Panc1 (cell line): ENCODE results near the gene DDX21. TPM values are rescaled to one million over a fixed set of nuclear protein-coding genes. Genes with fewer than 3 reads are reported as not detected.

Experiments
- ATAC-seq: fragments of 200-7000 bp; cut with Tn5 transposase; 2 replicates; pipeline ENCODE4 v1.9.1; 2020; ENCODE audit warnings: mild to moderate bottlenecking, moderate library complexity
- BruUV-seq: library from RNA; stranded (reverse); fragments of 400-500 nt; replicated peaks from 2 replicates; lab custom pipeline; 2021; lab: Mats Ljungman, UMichigan
- CTCF ChIA-PET: fragments of 300-600 bp; sonication (Branson Sonifier 250); formaldehyde crosslinking; loops from one replicate; lab custom pipeline; 2022; ENCODE audit warnings: antibody characterized with exemption; lab: Charles Lee
- POLR2A ChIA-PET: fragments of 300-600 bp; sonication (Branson Sonifier 250); formaldehyde crosslinking; loops from one replicate; lab custom pipeline; 2022; ENCODE audit warnings: antibody characterized with exemption; lab: Charles Lee
- DNase-seq: peaks from one replicate; pipeline ENCODE4 v3.0.0-alpha.2; 2010; ENCODE audit warnings: low read depth, low spot score
- H3K27ac ChIP-seq: 2 replicates; pipeline ENCODE4 v1.5.1; 2011; ENCODE audit warnings: mild to moderate bottlenecking, low read length, inconsistent platforms
- H3K27me3 ChIP-seq: fragments of 200-500 bp; sonication (Bioruptor generic); 2 replicates; pipeline ENCODE4 v1.6.0; 2014; ENCODE audit warnings: low read length, inconsistent platforms; ENCODE audit not compliant: control insufficient read depth, insufficient read depth
- H3K36me3 ChIP-seq: fragments of 200-500 bp; sonication (Bioruptor generic); 2 replicates; pipeline ENCODE4 v1.5.1; 2014; ENCODE audit warnings: inconsistent platforms, mild to moderate bottlenecking, low read length, moderate library complexity; ENCODE audit not compliant: control insufficient read depth, insufficient read depth
- H3K4me1 ChIP-seq: 2 replicates; pipeline ENCODE4 v1.5.1; 2011; ENCODE audit warnings: inconsistent platforms, mild to moderate bottlenecking, low read length, moderate library complexity; ENCODE audit not compliant: control insufficient read depth, insufficient read depth
- H3K4me3 ChIP-seq, 2 experiments: 2 replicates each; pipeline ENCODE4 v1.5.1; 2011 to 2012; ENCODE audit warnings: low read depth in 2 of 2, low read length in 2 of 2, mild to moderate bottlenecking in 2 of 2, inconsistent platforms in 1 of 2, moderate library complexity in 1 of 2
- H3K9me3 ChIP-seq: fragments of 200-500 bp; sonication (Bioruptor generic); 2 replicates; pipeline ENCODE4 v1.5.1; 2014; ENCODE audit warnings: low read depth, mild to moderate bottlenecking, inconsistent platforms, low read length, moderate library complexity; ENCODE audit not compliant: control insufficient read depth, insufficient read depth
- POLR2AphosphoS5 ChIP-seq: IDR thresholded peaks from 2 replicates; pipeline ENCODE4 v1.6.1; 2012; ENCODE audit warnings: mild to moderate bottlenecking, low read depth, low read length, moderate library complexity
- SIN3A ChIP-seq: IDR thresholded peaks from 2 replicates; pipeline ENCODE4 v1.6.1; 2012; ENCODE audit warnings: low read depth, mild to moderate bottlenecking, low read length, moderate library complexity, borderline replicate concordance; ENCODE audit not compliant: insufficient read depth
- TCF7L2 ChIP-seq: IDR thresholded peaks from 2 replicates; pipeline ENCODE4 v1.6.1; 2011; ENCODE audit warnings: mild to moderate bottlenecking, low read depth, low read length, inconsistent platforms
- in situ Hi-C: cut with HindIII; loops from 2 replicates; pipeline ENCODE4 v1.10.0; 2016; ENCODE audit warnings: low sequenced_read_pairs, low pct_unique_long_range_greater_than_20kb
- intact Hi-C: fragments of 100-400 bp; cut with micrococcal nuclease; formaldehyde crosslinking; loops from one replicate; pipeline ENCODE4 v1.10.0; 2022; ENCODE audit not compliant: unreplicated experiment
- total RNA-seq: library from RNA; stranded (reverse); gene quantifications from one replicate; pipeline ENCODE4 v1.2.1, GENCODE V29; 2021; ENCODE audit not compliant: unreplicated experiment
- TF ChIP-seq, protein P1 (sequence below), 2 experiments: IDR thresholded peaks; 2 replicates each; pipeline ENCODE4 v1.6.1; 2011 to 2012; ENCODE audit warnings: low read depth in 2 of 2, control low read depth in 1 of 2, low read length in 1 of 2, mild to moderate bottlenecking in 1 of 2, moderate library complexity in 1 of 2; ENCODE audit not compliant: insufficient read depth in 1 of 2
- TF ChIP-seq, protein P2 (sequence below): fragments of 450-650 bp; IDR thresholded peaks from 2 replicates; pipeline ENCODE4 v1.5.1; 2017; ENCODE audit warnings: mild to moderate bottlenecking

The DDX21 gene
- total RNA-seq, 1 experiment from 2014 or later, result 172 TPM

DNA sequence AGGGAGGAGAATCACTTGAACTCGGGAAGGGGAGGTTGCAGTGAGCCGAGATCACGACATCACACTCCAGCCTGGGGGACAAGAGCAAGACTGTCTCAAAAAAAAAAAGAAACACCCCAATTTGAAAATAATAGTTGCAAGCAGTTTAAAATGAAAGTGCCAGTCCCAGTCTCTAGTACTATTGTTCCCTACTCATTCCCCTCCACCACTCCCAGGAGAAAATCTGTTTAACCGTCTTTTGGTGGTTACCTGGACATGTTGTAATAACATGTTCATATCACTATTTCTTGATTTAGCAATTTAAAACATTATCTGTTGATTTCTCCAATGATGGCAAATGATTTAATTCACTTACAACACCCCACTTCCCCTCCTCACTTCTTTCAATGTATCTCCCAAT lies 77.3 kb downstream of the DDX21 start:
- intact Hi-C loops, result no loop called here
- ATAC-seq, result no peak
- no TSS peak for BruUV-seq

More for the DNA sequence above, 77.3 kb downstream of the DDX21 start:
- no peaks in the 10 kb centered on the region for H3K4me1 ChIP-seq
- DNase-seq, result no peak
- no peaks in the 10 kb centered on the region for H3K36me3 ChIP-seq
- H3K9me3 ChIP-seq, result no peaks in the 10 kb centered on the region
- in situ Hi-C loops, result no loop called here
- TF ChIP-seq POLR2AphosphoS5, result no peak
- no peak for TF ChIP-seq TCF7L2
- TF ChIP-seq, protein P1, sequence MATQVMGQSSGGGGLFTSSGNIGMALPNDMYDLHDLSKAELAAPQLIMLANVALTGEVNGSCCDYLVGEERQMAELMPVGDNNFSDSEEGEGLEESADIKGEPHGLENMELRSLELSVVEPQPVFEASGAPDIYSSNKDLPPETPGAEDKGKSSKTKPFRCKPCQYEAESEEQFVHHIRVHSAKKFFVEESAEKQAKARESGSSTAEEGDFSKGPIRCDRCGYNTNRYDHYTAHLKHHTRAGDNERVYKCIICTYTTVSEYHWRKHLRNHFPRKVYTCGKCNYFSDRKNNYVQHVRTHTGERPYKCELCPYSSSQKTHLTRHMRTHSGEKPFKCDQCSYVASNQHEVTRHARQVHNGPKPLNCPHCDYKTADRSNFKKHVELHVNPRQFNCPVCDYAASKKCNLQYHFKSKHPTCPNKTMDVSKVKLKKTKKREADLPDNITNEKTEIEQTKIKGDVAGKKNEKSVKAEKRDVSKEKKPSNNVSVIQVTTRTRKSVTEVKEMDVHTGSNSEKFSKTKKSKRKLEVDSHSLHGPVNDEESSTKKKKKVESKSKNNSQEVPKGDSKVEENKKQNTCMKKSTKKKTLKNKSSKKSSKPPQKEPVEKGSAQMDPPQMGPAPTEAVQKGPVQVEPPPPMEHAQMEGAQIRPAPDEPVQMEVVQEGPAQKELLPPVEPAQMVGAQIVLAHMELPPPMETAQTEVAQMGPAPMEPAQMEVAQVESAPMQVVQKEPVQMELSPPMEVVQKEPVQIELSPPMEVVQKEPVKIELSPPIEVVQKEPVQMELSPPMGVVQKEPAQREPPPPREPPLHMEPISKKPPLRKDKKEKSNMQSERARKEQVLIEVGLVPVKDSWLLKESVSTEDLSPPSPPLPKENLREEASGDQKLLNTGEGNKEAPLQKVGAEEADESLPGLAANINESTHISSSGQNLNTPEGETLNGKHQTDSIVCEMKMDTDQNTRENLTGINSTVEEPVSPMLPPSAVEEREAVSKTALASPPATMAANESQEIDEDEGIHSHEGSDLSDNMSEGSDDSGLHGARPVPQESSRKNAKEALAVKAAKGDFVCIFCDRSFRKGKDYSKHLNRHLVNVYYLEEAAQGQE (IDR thresholded peaks at IDR 0.05; ENCODE audit: insufficient read depth in 1 of 2, low read depth in 2 of 2, low read length in 1 of 2), result no peak
- no peak for TF ChIP-seq SIN3A
- TF ChIP-seq, protein P2, sequence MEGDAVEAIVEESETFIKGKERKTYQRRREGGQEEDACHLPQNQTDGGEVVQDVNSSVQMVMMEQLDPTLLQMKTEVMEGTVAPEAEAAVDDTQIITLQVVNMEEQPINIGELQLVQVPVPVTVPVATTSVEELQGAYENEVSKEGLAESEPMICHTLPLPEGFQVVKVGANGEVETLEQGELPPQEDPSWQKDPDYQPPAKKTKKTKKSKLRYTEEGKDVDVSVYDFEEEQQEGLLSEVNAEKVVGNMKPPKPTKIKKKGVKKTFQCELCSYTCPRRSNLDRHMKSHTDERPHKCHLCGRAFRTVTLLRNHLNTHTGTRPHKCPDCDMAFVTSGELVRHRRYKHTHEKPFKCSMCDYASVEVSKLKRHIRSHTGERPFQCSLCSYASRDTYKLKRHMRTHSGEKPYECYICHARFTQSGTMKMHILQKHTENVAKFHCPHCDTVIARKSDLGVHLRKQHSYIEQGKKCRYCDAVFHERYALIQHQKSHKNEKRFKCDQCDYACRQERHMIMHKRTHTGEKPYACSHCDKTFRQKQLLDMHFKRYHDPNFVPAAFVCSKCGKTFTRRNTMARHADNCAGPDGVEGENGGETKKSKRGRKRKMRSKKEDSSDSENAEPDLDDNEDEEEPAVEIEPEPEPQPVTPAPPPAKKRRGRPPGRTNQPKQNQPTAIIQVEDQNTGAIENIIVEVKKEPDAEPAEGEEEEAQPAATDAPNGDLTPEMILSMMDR, result no peak
- H3K27me3 ChIP-seq, result no peaks in the 10 kb centered on the region
- H3K4me3 ChIP-seq, result no peak overlapping the region
- H3K27ac ChIP-seq, result no peak overlapping the region
- ChIA-PET POLR2A (interaction anchor here (0.6 kb wide), 1 partner anchor 15 kb away, joined by 3 read pairs; no protein-coding TSS in a partner anchor), CTCF (no interaction called here)

Other genes starting within 250 kb of the DDX21 start
- 102 TPM for gene CCAR1, start 234.9 kb upstream of the DDX21 start, total RNA-seq
- gene STOX1, start 128.6 kb upstream of the DDX21 start, total RNA-seq, result 5.8 TPM
- 46.9 TPM for gene DDX50, start 54.9 kb upstream of the DDX21 start, total RNA-seq
- 45.9 TPM for gene KIFBP, start 32.6 kb downstream of the DDX21 start, total RNA-seq
- 8.5 TPM for gene SRGN, start 131.9 kb downstream of the DDX21 start, total RNA-seq
- gene VPS26A, start 168.0 kb downstream of the DDX21 start, total RNA-seq, result 88.9 TPM
- gene SUPV3L1, start 224.1 kb downstream of the DDX21 start, total RNA-seq, result 65.0 TPM